Stimulated activated CD4-positive, alpha-beta T cell treated with anti-CD3 and anti-CD28 coated beads, Interleukin-1b, Interleukin-23, amount 100 ng/mL, for 1 hour (primary cell): Measurements from ENCODE around the gene LRP5.
"Not testable (repeated sequence)": the region's sequence is repeated elsewhere in the genome, so short reads cannot be mapped to it uniquely, and the experiment has no call there.

Experiments used
- DNase-seq, 2 donors: peaks; one replicate each; pipeline ENCODE4 v3.0.0-alpha.2; 2020; ENCODE audit warnings: low read depth in 2 of 2

LRP5 gene

DNA sequence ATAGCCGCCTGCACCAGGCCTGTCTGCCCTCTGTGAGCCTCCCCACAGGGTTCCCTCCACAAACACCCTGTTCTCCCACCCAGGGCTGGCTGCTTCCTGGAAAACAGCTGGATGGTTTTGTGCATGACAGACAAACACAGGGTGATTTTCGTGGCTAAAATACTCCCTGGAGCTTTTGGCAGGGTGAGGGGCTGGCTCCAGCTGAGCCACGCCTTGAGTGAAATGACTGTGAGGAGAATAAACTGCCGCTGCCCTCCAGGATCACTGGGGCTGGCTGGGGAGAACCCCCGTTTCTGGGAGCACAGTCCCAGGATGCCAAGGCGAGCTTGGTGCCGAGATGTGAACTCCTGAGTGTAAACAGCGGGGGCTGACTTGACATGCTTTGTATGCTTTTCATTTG lies 127.8 kb downstream of the LRP5 start:
- DNase-seq = no peak

- DNase-seq = no peak
Observed at GRCh38 chr11:68441466-68442230, 129.3 kb downstream of the LRP5 start.

GRCh38 chr11:68442433-68442832 lies 130.0 kb downstream of the LRP5 start:
- DNase-seq = no peak

DNA sequence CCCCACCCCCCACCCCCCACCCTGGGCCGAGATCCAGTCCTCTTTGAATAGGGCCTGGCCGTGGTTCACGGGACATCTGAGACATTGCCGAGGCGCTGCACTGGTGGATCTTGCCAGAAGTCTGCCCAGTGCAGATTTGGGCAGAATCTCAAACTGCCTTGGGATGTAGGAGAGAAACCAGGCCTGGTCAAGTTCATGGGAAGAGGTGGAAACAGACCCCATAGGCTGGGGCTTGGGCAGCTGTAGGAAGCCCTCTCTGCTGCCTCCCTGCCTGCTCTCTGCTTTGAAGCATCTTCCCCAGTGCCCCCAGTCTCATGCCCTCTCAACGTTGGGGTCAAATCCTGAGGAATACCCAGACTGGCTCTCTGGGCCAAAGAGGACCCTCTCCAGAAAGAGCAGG lies 132.2 kb downstream of the LRP5 start:
- no peak for DNase-seq

- DNase-seq = no peak
Observed at GRCh38 chr11:68445531-68446035, 133.2 kb downstream of the LRP5 start.

GRCh38 chr11:68446046-68446725 lies 133.8 kb downstream of the LRP5 start:
- DNase-seq = no peak

GRCh38 chr11:68447015-68447801 lies 134.8 kb downstream of the LRP5 start:
- DNase-seq = peak; percentile 36 to 54

GRCh38 chr11:68447914-68448313 lies 135.5 kb downstream of the LRP5 start:
- DNase-seq = not testable (repeated sequence)

GRCh38 chr11:68448604-68449011 lies 136.2 kb downstream of the LRP5 start:
- DNase-seq = no peak

GRCh38 chr11:68449951-68450350 lies 137.6 kb downstream of the LRP5 start:
- no peak for DNase-seq

- no peak for DNase-seq
Observed at GRCh38 chr11:68450711-68451110, 138.3 kb downstream of the LRP5 start.

DNA sequence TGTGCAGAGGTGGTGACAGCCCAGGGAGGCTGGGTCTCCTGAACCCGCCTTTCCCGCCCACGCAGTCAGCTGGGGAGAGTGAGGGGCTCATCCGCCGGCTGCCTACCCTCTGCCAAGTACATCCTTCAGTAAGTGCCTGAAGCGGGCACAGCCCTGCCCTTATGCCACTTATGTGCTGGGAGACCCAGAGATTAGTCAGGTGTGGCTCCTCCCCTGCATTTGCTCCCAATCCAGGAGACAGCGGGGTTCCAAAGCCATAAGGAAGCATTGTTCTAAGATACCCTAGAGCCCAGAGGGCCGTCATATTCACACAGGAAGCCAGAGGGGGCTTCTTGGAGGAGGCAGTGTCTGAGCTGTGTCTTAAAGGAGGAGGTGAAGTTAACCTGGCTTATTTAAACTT lies 142.4 kb downstream of the LRP5 start:
- DNase-seq = no peak

GRCh38 chr11:68455485-68455884 lies 143.1 kb downstream of the LRP5 start:
- DNase-seq = no peak

DNA sequence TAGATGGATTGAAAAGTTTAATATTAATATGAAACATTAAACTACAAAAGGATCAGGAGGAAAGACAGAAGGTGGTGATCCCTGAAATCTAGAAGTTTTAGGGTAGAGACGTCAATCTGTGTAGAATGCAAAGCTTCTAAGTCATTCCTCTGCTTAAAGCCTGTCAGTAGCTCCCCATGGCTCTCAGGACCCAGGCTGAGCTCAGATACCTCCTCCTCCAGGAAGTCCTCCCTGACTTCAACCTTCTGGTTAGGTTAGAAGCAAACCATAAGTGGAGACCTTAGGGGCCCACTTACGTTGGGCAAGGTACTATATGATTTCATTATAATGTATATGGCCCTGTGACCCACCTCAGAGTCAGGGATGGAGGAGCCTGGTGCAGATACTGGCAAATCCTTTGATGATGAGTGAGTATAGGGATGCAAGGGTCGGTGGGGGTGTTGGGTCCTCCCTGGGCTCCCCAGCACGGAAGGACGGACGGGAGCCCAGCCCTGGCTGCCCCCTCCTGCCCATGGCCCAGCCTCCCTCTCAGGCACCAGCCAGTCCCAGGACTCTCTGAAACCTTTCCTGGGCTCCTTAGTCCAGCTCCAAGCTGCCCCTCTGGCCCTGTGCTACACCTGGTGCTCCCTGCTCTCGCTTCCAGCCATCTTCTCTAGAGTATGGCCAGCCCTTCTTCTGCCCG lies 145.0 kb downstream of the LRP5 start:
- no peak for DNase-seq

DNA sequence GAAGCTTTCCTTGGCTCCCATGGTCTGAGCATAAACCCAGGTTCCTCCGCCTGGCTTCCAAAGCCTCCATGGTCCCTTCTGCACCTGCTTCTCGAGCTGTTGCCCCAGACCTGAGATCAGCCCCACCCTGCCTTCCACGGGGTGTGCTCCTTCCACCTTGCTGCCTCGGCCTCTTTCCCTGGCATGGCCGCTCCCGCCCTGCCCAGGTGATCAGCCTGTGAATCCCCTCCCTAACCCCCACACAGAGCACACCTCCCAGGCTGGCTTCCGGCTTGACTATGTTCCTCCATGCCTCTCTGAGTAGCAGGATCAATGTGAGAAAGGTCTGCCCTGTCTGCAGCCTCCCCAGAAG lies 145.5 kb downstream of the LRP5 start:
- DNase-seq = no peak

- DNase-seq = not testable (repeated sequence)
Observed at GRCh38 chr11:68458340-68458739, 145.9 kb downstream of the LRP5 start.

DNA sequence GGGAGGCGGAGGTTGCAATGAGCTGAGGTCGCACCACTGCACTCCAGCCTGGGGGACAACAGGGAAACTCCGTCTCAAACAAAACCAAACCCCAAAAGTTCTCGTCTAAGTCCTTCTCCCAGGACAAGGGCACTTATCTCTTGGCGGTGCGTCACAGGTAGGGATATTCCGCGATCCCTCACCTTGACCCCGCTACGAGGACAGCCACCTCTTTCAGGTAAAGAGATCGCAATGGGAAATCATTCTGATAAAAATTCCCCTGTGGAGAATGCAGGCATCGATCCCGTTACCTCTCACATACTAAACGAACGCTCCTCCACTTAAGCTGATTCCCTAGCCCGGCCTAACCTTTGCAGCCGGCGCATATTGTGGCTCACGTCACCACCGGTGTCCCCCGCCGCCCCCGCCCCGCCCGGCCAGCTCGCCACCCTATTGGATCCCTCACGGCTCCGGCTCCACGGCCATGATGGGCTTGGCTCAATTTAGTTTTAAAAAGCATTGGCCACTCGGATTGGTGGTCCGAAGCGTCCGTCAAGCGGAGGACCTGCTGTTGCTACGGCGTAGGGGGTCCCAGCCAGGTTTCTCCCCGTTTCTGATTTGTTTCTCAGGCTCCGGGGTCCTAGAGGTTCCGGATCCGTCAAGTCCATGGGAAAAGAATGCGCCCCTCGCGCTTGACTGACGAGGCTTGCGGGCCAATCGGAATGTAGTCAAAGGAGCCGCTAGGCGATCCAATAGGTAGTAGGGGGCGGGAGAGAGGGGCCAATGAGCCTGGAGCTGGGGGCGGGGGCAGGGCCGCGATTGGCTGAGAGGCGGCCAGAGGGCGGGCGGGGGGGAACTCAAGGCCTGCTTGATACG lies 147.7 kb downstream of the LRP5 start:
- peak; percentile 82 to 92 for DNase-seq

- DNase-seq = no peak
Observed at GRCh38 chr11:68460741-68461574, 148.6 kb downstream of the LRP5 start, which contains the start of gene PPP6R3. PPP6R3 (plus strand) TSS chr11:68460752; CDS start chr11:68537665, 76,913 bp downstream.

GRCh38 chr11:68461575-68461917 lies 149.2 kb downstream of the LRP5 start:
- no peak for DNase-seq

GRCh38 chr11:68463714-68464113 lies 151.3 kb downstream of the LRP5 start:
- DNase-seq = no peak
